T-helper 1 cell treated with Interleukin-12 subunit alpha and Interleukin-12 subunit beta and Interleukin-4 antibody, amounts not matched to agents 30 ng/mL and 1 ng/mL, for 36 hours (primary cell): ENCODE measurements around the gene SLC66A2. TPM values are rescaled to one million over a fixed set of nuclear protein-coding genes. Genes with fewer than 3 reads are reported as not detected.

Experiments
- intact Hi-C: fragments of 100-400 bp; cut with micrococcal nuclease; formaldehyde crosslinking; loops from one replicate; pipeline ENCODE4 v1.15.1; 2024
- total RNA-seq: library from RNA; stranded (reverse); gene quantifications from 2 replicates; pipeline ENCODE4 v1.2.3, GENCODE V29; 2022

The SLC66A2 gene
- total RNA-seq, 1 donor from 2014 or later = 41.1 TPM

GRCh38 chr18:79852561-79853302 is 98.7 kb downstream of the SLC66A2 start:
- intact Hi-C loops = no loop called here

Other genes starting within 250 kb of the SLC66A2 start
- gene KCNG2, start 153.7 kb downstream of the SLC66A2 start, total RNA-seq = not detected in 2 replicates
- 12.0 and 13.0 TPM in 2 replicates for gene HSBP1L1, start 13.0 kb upstream of the SLC66A2 start, total RNA-seq
- gene TXNL4A, start 36.9 kb upstream of the SLC66A2 start, total RNA-seq = 125 and 132 TPM in 2 replicates
- gene RBFA, start 82.8 kb upstream of the SLC66A2 start, total RNA-seq = 20.8 and 20.9 TPM in 2 replicates
- 24.7 and 26.4 TPM in 2 replicates for gene ADNP2, start 157.6 kb upstream of the SLC66A2 start, total RNA-seq